NCI-H1930 (cell line): ENCODE measurements around the gene NFYB.
A peak's percentile ranks its signal among the peaks of the same experiment; 100 is the strongest.
"Not testable (repeated sequence)": the region's sequence is repeated elsewhere in the genome, so short reads cannot be mapped to it uniquely, and the experiment has no call there.

Source experiments
- DNase-seq, 2 experiments: peaks; one replicate each; lab custom pipeline; 2025; lab: John Stamatoyannopoulos, UW

Gene NFYB

DNA sequence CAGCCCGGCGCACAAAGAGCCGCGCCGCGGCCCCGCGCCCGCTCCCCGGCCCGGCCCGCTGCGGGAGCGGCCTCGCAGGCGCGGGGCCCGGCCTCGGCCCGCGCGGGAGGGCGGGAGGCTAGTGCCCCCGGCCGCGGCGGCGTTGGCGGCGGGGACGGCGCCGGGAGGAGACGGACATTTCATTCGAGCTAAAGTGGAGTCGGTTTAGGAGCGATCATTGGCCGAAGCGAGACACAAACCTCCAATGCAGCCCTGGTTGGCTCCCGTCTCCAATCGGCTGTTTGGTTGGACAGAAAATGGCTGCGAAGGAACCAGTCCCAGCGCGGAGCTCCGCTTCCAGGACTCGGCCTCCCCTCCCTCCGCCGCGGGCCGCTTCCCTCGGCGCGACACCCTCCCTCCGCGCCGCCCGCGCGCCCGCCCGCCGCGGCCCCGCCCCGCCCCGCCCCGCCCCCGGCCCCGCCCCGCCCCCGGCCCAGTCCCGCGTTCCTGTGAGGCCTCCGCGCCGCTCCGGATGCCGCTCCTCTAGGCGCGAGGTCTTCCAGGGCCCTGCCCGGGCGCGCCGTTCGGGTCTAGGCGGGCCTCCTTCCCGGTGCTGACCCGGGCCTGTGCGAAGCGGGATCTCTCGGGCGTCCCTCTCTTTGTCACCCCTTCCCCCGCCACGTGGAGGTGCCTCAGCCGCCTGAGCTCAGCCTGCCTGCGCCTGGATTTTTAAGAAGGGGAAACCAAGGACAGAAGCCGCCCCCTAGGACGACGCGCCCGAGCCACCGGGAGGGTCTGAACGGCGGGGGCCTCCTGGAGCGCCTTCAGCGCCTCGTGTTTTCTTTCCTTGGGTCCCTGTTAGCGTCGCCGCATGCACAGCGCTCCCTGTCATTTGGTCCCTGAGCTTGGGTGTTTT lies at the start of gene NFYB:
Gene NFYB (minus strand): TSS at position 309 of the 895 bp plus-strand sequence. CDS start 2,757 bp downstream, outside the sequence.
- peak; percentile 93 to 94 for DNase-seq

DNA sequence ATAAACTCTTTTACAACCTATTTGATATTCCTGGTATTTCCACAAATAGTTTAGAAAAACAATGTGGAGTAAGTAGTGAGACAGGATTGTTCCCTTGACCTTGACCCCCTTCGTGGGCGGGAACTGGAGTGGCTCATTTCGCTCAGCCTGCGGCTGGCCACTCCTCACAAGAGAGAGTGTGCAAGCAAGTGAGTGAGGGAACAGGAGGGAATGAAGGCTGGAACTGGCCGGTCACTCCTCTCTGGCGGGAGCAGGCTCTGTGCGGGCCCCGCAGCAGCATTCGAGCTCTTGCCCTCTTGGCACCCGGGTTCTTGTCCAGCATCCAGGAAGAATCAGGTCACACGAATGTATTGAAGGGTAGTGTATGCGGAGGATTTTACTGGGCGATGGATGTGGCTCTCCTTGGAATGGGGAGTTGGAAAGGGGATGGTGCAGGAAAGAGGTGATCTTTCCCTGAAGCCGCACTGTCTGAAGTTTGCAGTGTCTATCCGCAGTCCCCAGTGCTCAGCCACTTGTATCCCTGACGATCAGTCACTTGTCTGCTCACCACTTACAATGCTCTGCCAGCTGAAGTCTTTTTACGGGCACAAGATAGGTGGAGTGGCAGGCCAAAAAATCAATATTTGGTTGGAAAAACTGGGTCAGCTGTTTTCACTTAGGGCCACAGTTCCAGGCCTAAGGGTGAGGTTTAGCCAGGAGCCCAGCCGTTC lies 49.6 kb upstream of the NFYB start:
- DNase-seq = no peak

DNA sequence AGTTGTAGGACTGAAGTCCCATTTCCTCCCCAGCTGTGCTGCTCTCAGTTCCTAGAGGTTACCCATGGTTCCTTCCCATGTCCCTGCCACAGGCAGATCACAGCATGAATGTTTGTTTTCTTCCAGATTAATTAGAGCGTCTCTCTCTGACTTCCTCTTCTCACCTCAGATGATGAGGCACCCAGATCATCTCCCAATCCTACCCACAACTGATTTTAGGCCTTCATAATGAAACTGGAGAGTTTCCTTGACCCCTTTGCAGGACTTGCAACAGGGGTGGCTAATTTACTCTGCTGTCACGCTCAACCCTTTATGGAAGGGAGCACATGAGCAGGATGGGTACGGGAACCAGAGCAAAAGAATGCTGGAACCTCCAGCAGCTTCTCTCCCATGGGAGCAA lies 45.4 kb upstream of the NFYB start:
- no peak for DNase-seq

DNA sequence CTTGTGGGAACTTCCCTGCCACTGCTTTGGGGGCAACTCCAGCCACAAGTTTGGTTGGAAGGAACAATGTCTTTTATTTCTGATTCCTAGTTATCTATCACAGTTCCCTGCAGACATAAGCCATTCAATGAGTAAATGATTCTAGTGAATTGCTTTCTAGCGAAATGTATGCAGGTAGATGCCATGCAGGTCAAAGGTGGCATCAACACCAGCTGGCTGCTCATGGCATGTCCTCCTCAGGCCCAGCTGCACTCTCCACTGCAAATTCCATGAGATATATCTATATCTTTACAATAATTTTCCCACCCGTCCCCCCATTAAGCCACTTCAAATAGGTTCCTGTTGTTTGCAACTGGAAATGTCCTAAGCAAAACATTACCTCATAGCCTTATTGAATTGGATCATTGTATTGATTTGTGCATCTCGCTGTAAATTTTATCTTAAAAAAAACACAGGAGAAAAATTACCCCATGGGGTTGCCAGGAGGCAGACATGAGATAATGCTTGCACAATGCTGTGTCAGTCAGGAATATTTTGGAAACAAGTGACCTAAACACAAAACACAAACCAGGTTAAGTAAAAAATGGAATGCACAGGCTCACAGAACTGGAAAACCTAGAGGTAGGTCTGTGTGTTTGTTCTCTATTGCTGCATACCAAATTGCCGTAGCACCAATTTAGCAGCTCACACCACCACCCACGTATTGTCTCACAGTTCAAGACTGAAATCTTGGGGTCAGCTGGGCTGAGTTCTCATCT lies 44.8 kb upstream of the NFYB start:
- no peak for DNase-seq

DNA sequence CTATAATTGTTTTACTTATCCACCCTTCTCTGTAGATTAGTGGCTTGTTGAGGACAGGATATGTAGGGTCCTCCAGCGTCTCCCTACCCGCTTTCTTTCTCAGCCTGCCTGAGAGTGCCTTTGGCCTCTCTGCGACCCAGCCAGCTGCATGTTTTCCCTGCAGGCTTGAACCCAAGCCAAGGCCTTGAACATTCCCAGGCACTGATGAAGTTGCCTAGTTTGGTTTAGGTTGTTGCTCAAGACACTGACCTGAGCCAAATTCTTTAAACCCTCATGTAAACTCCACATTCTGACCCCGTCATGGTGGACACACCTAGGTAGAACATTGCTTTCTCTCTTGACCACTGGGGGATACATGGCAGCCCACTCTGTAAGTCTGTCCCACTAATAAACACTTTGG lies 44.1 kb upstream of the NFYB start:
- no peak for DNase-seq

DNA sequence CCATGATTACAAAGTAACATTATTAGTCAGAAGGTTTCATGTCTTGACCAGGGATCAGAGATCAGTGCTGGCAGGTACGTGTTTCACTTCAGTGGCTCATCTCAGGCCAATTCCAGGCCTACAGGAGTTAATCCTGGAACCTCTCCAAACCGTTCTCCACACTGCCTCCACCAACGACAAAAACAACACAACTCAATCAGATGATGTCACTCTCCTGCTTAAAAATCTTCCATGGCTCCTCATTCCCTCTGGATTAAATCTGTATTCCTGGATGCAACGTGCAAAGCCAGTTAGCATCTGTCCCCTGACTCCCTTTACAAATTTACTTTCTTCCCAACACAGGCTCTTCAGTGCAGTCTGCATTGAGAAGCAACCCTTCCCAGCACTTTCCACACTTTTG lies 43.3 kb upstream of the NFYB start:
- DNase-seq = no peak

DNA sequence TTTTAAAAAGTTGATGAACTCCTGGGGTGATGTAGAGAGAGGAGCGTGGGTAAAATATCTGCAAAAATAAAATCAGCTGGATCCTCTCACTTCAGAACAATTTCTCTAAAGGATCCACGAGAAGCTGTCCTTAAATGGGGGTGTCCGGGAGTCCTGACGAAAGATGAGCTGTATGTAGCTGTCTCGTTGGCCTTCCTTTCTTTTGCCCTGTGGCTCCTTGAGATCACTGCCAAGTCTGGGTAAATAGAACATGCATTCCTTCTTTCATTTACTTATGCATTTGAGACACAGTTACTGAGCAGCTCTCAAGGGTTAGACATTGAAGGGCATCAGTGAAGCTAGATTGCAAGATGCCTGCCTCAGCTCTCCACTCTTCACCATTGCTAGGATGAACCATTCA lies 42.4 kb upstream of the NFYB start:
- no peak for DNase-seq

DNA sequence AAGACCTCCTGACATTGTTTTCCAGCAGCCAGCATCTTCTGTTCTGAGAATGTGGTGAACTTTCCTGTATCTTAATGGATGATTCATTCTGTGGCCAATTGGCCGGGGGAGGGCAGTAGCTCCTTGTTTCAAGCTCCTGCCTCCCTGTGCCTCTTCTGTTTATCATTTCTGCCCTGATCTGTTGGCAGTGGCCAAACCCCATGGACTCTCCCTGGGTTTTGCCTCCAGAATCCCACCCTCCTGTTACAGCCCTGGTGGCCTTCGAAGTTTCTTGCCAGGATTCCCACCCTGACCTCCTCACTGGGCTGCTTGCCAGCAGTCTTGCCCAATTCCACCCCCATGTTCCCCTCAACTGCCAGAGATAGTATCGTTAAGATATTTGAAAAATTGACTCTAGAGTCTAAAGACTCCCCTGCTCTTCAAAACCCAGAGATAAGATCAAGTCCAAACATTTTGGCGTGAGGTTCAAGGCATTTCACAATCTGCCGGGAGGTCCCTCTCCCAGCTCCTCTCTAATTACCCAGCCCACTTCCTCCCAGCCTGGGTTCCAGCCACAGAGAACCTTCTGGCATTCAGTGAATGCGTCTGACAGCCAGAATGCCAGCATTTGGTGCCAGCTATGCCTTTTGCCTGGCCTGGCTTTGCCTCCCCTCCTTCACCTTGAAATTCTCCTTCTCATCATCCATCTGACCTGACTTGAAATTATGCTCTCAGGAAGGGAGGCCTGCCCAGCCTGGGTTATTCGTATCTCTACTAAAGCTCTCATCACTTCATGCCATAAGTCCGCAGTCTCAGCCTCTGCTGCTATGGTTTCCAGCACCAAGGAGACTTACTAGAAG lies 39.9 kb upstream of the NFYB start:
- no peak for DNase-seq

DNA sequence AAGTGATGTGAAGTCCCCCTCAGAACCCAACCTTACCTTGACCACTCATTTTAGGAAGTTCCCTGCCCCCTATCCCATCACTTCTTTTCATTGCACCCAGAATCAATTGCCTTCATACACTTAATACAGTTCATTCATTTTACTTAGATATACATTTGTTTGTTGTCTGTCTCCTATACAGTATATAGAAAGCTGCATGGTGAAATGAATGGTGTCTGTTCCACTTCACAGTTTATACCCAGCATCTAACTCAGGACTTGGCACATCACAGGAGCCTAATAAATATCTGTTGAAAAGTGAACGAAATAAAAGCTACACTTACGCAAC lies 39.3 kb upstream of the NFYB start:
- DNase-seq = no peak

DNA sequence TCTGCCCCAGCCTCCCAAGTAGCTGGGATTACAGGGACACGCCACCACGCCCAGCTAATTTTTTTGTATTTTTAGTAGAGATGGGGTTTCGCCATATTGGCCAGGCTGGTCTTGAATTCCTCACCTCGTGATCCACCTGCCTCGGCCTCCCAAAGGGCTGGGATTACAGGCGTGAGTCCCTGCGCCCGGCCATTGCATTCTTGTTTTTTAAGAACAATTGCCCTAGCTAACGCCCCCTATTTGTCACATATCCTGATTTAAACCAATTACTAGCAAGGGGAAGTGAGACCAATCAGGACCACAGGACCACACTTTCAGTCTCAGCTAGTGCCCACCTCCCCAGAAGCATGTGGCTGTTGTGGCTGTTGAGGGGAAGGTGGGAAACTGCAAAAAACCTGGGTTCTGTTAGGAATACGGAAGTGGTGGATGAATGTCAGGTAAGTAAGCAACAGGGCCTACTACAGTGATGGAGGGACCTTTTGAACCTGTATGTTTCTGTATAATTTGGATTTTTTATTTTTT lies 37.8 kb upstream of the NFYB start:
- DNase-seq = no peak

DNA sequence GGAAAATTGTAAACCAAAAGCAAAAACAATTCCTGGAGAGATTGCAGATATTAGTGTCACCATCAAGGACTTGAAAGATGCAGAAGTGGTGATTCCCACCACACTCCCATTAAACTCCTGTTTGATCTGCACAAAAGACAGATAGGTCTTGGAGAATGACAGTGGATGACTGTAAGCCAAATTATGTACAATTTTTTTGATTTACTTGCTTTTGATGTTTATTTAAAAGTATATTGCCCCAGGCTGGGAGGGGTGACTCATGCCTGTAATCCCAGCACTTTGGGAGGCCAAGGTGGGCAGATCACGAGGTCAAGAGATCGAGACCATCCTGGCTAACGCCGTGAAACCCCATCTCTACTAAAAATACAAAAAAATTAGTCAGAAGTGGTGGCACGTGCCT lies 35.8 kb upstream of the NFYB start:
- DNase-seq = not testable (repeated sequence)

DNA sequence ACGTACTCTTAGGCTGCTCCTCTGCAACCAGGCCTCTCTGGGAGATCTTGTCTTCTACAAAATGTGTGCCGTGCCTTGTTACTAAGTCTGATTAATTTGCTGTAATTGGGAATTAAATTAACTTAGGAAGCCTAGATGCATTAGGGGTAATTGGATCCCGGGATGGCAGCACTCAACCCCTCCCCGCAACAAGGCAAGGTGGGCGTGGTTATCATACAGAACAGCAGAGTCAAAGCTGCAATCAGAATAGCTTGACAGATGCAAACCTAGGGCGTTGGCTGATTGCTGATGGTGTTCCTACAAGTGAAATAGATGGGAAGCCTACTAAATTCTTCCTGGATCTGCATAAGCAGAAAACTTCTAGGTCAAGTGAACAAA lies 34.5 kb upstream of the NFYB start:
- no peak for DNase-seq

DNA sequence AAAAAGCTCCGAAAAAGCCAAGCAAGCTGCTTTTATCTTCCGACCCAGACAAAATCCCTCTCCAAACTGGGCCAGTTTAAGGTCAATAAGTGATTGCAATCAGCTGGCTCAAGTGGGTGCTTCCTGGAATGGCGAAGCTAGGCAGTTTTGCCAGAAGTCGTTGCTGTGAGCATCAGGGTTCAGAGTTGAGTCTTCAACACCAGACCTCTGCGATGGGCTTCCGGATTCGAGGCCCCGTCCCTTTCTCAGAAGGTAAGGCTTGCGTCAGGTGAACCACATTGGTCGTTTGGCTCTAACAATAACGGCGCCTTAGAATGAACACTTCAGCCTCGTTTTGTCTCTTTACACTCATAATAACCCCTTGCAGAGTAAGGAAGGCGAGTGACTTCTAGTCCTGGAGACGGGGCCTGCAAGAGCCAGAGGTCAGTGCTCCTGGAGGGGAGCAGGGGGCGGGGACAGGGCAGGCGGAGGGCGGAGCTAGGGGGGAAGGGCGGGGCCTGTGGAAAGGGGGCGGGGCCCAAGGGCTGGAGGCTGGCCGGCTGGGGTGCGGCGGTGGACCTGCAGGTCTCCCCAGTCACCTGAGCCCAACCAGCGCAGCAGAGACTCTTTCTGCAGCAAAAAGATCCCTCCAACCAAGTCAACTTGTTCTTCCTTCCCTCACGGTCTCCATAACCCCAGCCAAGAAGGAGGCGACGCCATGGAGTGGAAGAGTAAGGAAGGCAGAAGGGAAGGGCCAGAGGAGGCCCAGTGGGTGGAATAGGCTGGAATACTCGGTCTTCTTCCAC lies 34.0 kb upstream of the NFYB start:
- DNase-seq = no peak

DNA sequence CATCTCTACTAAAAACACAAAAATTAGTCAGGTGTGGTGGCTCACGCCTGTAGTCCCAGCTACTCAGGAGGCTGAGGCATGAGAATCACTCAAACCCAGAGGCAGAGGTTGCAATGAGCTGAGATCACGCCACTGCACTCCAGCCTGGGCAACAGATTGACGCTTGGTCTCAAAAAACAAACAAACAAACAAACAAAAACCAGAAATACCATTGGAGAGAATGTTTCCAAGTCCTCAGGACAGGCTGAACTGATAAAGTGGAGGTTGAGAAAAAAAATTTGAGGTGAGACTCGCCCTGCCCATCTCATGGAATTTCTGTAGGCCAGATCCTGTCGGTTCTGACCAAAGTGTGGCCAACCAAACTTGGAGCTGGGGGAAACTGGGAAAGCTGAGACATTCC lies 30.6 kb upstream of the NFYB start:
- no peak for DNase-seq

DNA sequence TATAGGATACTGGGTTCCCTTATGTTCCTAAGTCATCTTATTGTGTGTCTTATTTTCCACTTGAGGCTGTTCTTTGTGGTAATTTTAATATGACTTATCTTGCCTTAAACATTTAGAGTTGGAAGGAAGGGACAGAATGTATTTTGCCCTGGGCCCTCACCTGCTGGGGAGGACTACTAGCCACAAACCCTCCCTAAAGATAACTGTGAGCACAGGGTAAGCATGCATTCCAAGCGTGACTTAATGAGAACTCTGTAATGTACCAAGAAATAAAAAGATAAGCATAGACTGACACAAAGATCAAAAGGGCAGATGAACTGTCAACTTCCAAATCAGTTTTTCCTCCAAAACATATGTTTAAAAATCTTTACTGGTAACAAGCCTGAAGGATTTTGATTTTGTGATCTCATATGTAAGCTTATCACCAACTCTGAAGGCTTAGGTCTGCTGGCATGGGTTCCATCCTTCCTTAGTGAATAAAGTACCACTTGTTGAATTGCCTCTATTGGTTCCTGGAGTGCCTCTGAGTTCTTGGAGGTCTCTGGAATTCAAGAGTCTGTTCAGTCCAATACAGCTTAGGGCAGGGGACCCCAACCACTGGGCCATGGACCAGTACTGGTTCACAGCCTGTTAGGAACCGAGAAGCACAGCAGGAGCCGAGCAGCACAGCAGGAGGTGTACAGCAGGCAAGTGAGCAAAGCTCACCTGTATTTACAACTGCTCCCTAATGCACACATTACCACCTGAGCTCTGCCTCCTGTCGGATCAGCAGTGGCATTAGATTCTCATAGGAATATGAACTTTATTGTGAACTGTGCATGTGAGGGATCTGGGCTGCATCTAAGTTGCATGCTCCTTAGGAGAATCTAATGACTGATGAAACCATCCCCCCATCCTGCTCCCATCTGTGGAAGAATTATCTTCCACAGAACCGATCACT lies 29.8 kb upstream of the NFYB start:
- DNase-seq = no peak

DNA sequence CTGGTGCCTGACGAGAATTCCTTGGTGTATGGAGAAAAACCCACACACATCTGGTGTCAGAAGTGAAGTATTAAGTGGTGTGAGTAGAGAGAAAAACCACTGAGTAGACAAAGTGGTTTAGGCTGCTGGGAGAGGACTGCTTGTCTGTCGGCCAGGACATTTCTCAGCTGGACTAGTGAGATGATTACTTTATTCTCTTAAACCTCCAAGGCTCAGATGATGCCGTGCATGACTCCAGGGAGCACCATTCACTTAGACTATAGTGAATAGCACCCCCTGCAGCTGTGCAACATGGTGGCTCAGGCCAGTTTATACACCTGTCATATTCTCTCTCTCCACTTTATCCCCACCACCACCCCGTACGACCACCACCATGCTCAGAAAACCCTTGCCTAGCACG lies 28.5 kb upstream of the NFYB start:
- DNase-seq = peak in 1 of 2 experiments; percentile 38

DNA sequence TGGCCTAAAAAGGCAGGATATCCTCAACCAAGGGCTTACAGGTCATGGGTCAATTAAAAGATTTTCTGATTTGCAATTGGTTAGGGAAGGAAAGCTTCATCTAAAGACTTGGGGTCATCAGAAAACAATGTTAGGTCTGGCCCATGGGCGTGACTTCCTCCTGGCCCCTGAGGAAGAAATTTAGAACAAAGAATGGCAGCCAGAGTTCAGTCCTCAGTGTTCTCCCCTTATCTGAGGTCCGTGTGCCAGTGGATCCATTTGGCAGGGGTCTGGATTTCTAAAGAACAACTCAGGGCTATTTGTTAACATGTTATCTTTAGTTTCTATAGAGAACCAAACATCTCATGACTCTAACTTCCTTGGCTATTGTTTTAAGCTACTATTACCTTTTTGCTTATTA lies 27.8 kb upstream of the NFYB start:
- DNase-seq = no peak

DNA sequence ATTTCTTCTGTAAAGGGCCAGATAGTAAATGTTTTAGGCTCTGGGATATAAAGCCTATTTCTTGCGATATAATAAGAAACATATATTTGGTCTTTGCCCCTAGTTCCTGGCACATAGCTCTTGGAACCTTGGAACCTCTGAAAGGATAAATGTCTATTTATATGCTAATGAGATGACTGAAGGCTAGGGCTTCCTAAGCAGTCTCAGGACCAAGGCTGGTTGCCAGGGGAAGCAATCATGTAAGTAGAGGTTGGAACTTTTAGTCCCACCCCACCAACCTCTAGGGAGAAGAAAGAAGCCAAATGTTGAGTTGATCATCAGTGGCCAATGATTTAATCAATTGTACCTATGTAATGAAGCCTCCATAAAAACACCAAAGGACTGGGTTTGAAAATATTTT lies 26.6 kb upstream of the NFYB start:
- DNase-seq = no peak

DNA sequence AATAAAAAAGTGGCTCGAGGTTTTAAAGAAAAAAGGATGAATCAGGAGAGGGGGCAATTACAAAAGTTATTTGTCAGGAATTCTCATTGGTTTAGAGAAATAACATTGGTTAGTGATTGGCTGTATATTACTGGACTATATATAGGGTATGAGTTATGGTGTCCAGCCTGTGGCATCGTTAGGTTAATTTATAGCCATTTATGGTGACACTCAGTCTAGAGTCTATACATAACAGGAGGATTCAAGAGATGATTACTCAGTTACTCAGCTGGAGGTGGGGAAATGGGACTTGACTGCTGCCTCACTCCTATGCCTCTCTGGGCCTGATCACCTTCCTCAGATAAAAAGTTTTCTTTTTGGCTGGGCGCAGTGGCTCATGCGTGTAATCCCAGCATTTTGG lies 25.6 kb upstream of the NFYB start:
- no peak for DNase-seq

DNA sequence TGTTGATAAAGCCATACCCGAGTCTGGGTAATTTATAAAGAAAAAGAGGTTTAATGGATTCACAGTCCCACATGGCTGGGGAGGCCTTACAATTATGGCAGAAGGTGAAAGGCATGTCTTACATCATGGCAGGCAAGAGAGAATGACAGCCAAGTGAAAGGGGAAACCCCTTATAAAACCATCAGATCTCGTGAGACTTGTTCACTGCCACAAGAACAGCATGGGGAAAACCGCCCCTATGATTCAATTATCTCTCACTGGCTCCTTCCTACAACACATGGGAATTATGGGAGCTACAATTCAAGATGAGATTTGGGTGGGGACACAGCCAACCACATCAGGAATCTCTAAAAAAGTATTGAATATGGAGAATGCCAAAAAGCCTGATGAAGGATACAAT lies 25.0 kb upstream of the NFYB start:
- not testable (repeated sequence) for DNase-seq
